Measurements from ENCODE around the gene MYLK4. TPM values are rescaled to one million over a fixed set of nuclear protein-coding genes. Genes with fewer than 3 reads are reported as not detected.

The MYLK4 gene
- total RNA-seq, 4 donors from 2014 or later, result 0.41 to 0.79 (median 0.67) TPM

DNA sequence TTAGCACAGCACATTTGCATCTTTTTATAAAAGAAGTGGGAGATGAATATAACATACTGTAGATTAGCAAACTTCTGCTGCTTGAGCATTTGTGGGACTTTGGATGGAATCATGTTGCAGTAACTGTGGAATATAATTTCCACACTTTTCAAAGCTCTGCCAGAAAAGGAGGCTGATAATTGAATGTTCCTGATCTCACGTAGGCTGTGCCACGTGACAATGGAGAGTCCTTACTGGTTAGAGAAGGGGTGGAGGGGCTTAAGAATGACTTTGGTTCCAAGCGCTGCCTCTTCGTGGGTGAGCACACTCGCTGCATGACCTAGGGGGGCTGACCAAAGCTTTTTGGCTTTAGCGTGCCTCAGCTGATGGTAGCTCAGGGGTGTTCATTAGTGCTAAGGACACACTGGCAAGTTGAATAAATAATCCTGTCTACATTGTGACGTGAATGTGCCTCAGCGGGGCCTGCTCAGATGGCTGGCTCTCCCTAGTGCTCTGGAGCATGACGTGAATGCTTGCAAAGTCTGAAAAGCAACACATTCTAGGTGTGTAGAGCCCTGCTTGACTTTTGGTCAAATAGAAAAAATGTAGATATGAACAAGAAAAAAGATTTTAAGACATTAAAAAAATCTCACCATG, 29.5 kb upstream of the MYLK4 start:
- WGBS, 2 donors (ENCODE audit: low coverage in 1 of 2), result 86 to 92% methylated on average over 1 to 9 of the region's 9 CpGs

DNA sequence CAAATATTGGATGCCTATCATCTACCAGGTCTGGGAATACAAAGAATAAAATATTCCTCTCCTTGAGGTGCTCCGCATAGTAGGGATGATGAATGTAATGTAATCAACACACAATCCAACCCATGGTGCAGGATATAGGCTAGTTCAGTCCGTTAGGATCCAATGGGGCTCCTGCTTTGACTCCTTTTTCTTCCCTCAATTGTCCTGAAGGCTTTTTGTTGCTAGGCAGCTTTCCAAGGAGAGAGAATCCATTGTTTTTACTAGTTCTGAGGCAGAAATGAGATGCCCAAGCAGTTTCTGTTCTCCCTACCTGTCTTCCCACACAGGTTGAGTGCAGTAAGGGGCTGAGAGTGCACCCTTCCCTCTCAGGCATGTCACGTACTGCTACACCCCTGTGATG, 26.5 kb upstream of the MYLK4 start:
- no peaks in the 10 kb centered on the region for H3K4me1 ChIP-seq
- intact Hi-C loops (cut with DNase I; ENCODE audit: low total_unique reads) (no loop called here), in situ Hi-C loops (cut with MboI; ENCODE audit: low pct_ligation_motif_present in 1 of 4, low pct_unique_long_range_greater_than_20kb in 1 of 4, low sequenced_read_pairs in 3 of 4) (no loop called here)
- DNase-seq, result no peak
- peaks cover 0 to 27% (median 3%) of the 10 kb centered on the region in 4 donors for H3K36me3 ChIP-seq
- H3K9me3 ChIP-seq, result no peaks in the 10 kb centered on the region
- 96 to 100% methylated on average over 3 of the region's 3 CpGs for WGBS, 2 donors (ENCODE audit: low coverage in 1 of 2)
- H3K27ac ChIP-seq, result no peak overlapping the region
- TF ChIP-seq POLR2AphosphoS5 (IDR thresholded peaks at IDR 0.05) (no peak), POLR2A (IDR thresholded peaks at IDR 0.05) (no peak), EP300 (IDR thresholded peaks at IDR 0.05; ENCODE audit: low read depth) (no peak)
- TF ChIP-seq, protein P1, sequence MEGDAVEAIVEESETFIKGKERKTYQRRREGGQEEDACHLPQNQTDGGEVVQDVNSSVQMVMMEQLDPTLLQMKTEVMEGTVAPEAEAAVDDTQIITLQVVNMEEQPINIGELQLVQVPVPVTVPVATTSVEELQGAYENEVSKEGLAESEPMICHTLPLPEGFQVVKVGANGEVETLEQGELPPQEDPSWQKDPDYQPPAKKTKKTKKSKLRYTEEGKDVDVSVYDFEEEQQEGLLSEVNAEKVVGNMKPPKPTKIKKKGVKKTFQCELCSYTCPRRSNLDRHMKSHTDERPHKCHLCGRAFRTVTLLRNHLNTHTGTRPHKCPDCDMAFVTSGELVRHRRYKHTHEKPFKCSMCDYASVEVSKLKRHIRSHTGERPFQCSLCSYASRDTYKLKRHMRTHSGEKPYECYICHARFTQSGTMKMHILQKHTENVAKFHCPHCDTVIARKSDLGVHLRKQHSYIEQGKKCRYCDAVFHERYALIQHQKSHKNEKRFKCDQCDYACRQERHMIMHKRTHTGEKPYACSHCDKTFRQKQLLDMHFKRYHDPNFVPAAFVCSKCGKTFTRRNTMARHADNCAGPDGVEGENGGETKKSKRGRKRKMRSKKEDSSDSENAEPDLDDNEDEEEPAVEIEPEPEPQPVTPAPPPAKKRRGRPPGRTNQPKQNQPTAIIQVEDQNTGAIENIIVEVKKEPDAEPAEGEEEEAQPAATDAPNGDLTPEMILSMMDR (IDR thresholded peaks at IDR 0.05), result no peak
- H3K4me3 ChIP-seq, result no peak overlapping the region
- H3K27me3 ChIP-seq, result no peaks in the 10 kb centered on the region

More for the DNA sequence above, 29.5 kb upstream of the MYLK4 start:
- Histone ChIP-seq H3K27me3 (no peaks in the 10 kb centered on the region), H3K36me3 (peaks cover 0 to 18% (median 3%) of the 10 kb centered on the region in 4 donors), H3K4me1 (peaks cover 0 to 17% (median 7%) of the 10 kb centered on the region in 4 donors), H3K4me3 (no peak overlapping the region), H3K27ac (no peak overlapping the region), H3K9me3 (no peaks in the 10 kb centered on the region)
- in situ Hi-C loops (cut with MboI; ENCODE audit: low pct_ligation_motif_present in 1 of 4, low pct_unique_long_range_greater_than_20kb in 1 of 4, low sequenced_read_pairs in 3 of 4) (loop anchor here in 2 of 4 donors (10.0 kb wide), 2 partner anchors 145 to 155 kb away; no protein-coding TSS in a partner anchor), intact Hi-C loops (cut with DNase I; ENCODE audit: low total_unique reads) (loop anchor here (5.0 kb wide), 1 partner anchor 422 kb away; no protein-coding TSS in a partner anchor)
- TF ChIP-seq EP300 (IDR thresholded peaks at IDR 0.05; ENCODE audit: low read depth), result no peak
- no peak for TF ChIP-seq POLR2A (IDR thresholded peaks at IDR 0.05)
- TF ChIP-seq POLR2AphosphoS5 (IDR thresholded peaks at IDR 0.05), result no peak
- TF ChIP-seq, protein P1 (IDR thresholded peaks at IDR 0.05), result no peak
- DNase-seq, result no peak

DNA sequence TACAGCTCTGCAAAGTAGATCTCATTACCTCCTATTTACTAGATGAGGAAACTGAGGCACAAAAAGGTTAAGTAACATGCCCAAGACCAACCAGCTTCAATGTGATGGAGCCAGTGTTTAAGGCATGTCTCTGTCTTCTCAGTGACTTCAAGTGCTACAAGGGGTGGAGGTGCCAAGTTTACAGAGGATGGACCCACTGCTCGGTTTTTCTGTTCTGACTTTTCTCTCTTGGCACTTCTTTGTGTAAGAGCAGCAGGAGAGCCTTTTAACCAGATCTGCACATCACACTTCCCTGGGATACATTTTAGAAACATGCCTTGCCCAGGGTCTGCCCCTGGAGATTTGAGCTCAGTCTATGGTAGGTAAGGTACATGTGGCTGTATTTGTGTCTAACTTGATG, 24.3 kb upstream of the MYLK4 start:
- in situ Hi-C loops (cut with MboI; ENCODE audit: low pct_ligation_motif_present in 1 of 4, low pct_unique_long_range_greater_than_20kb in 1 of 4, low sequenced_read_pairs in 3 of 4), result no loop called here
- TF ChIP-seq, protein P1 (IDR thresholded peaks at IDR 0.05), result no peak
- no peak for DNase-seq
- no peaks in the 10 kb centered on the region for H3K27me3 ChIP-seq
- intact Hi-C loops (cut with DNase I; ENCODE audit: low total_unique reads), result no loop called here
- 79% methylated on average over 1 of the region's 1 CpG; no CpG with 5 or more reads in 1 of the 2 donors for WGBS, 2 donors (ENCODE audit: low coverage in 1 of 2)
- no peaks in the 10 kb centered on the region for H3K9me3 ChIP-seq
- H3K4me3 ChIP-seq, result no peak overlapping the region
- H3K36me3 ChIP-seq, result peaks cover 0 to 24% (median 3%) of the 10 kb centered on the region in 4 donors
- H3K27ac ChIP-seq, result no peak overlapping the region
- H3K4me1 ChIP-seq, result peaks cover 0 to 10% (median 6%) of the 10 kb centered on the region in 4 donors

DNA sequence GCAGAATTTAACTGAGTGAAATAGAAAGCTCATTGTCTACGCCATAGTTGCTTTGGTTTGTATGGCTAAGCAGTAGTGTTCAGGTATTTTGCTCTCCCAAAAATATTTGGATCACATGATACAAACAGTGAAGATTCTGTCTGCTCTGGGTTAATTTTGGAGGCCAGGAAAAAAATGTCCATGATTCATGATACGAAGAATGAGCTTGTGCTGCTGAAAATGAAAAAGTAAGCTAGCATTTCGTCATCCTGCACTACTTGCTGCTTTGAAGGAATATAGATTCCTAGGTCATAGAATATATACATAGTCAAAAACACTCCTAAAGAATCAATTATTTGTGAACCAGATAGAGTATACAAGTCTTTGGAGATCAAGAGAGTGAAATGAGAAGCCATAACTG, 22.7 kb upstream of the MYLK4 start:
- DNase-seq, result no peak
- TF ChIP-seq POLR2AphosphoS5 (IDR thresholded peaks at IDR 0.05) (no peak), EP300 (IDR thresholded peaks at IDR 0.05; ENCODE audit: low read depth) (no peak), POLR2A (IDR thresholded peaks at IDR 0.05) (no peak)
- TF ChIP-seq, protein P1 (IDR thresholded peaks at IDR 0.05), result no peak
- in situ Hi-C loops (cut with MboI; ENCODE audit: low pct_ligation_motif_present in 1 of 4, low pct_unique_long_range_greater_than_20kb in 1 of 4, low sequenced_read_pairs in 3 of 4) (no loop called here), intact Hi-C loops (cut with DNase I; ENCODE audit: low total_unique reads) (no loop called here)
- Histone ChIP-seq H3K27ac (no peak overlapping the region), H3K4me1 (peaks cover 8 to 26% (median 16%) of the 10 kb centered on the region in 4 donors), H3K36me3 (peaks cover 0 to 24% (median 3%) of the 10 kb centered on the region in 4 donors), H3K4me3 (no peak overlapping the region), H3K9me3 (no peaks in the 10 kb centered on the region), H3K27me3 (no peaks in the 10 kb centered on the region)
- WGBS, 2 donors (ENCODE audit: low coverage in 1 of 2), result 67 to 76% methylated on average over 3 of the region's 3 CpGs

All from transverse colon (tissue), 4 donors.